GM03348 (cell line): ENCODE results near the gene ORAI2.
"Not testable (repeated sequence)": the region's sequence is repeated elsewhere in the genome, so short reads cannot be mapped to it uniquely, and the experiment has no call there.

Experiments used
- DNase-seq: peaks from one replicate; pipeline ENCODE4 v3.0.0; 2012; ENCODE audit warnings: low spot score

ORAI2 gene

GRCh38 chr7:102433219-102434038 is at the start of gene ORAI2:
Gene ORAI2 (plus strand): TSS chr7:102433575. CDS start chr7:102438957, 5,382 bp downstream.
- peak; percentile 97 for DNase-seq

GRCh38 chr7:102387064-102387463 is 46.3 kb upstream of the ORAI2 start:
- no peak for DNase-seq

- no peak for DNase-seq
Observed at GRCh38 chr7:102389810-102390209, 43.6 kb upstream of the ORAI2 start.

GRCh38 chr7:102390697-102391484 is 42.5 kb upstream of the ORAI2 start:
- DNase-seq: peak; percentile 91

GRCh38 chr7:102392330-102392729 is 41.0 kb upstream of the ORAI2 start:
- no peak for DNase-seq

DNA sequence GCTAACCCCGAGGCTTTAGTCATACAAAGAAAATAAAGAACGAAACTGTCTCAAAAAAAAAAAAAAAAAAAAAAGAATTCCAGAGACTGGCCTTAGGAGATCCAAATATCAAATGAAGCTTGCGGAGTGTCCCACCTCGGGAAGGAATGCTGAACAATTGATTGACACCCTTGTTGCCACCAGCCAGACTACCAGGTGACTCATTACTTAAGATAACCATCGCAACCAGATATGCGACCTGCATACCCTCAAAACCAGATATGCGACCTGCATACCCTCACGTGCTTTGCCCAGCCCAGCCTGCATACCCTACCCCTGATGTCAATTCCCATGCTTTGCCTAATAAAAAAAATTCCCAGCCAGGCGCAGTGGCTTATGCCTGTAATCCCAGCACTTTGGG is 39.9 kb upstream of the ORAI2 start:
- DNase-seq: no peak

DNA sequence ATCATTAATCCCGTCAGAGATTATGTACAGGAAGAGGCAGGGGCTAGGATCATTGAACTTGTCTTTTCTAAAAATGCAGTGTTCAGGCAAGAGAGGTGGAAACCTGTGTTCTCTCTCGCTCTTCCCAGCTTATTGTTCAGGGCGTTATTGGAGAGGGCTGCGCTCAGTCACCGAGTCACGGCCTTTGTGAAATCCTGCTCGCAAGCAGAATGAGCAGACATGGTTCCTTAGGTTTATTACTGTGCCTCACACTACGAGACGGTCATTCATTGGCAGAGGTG is 37.8 kb upstream of the ORAI2 start:
- peak; percentile 13 for DNase-seq

DNA sequence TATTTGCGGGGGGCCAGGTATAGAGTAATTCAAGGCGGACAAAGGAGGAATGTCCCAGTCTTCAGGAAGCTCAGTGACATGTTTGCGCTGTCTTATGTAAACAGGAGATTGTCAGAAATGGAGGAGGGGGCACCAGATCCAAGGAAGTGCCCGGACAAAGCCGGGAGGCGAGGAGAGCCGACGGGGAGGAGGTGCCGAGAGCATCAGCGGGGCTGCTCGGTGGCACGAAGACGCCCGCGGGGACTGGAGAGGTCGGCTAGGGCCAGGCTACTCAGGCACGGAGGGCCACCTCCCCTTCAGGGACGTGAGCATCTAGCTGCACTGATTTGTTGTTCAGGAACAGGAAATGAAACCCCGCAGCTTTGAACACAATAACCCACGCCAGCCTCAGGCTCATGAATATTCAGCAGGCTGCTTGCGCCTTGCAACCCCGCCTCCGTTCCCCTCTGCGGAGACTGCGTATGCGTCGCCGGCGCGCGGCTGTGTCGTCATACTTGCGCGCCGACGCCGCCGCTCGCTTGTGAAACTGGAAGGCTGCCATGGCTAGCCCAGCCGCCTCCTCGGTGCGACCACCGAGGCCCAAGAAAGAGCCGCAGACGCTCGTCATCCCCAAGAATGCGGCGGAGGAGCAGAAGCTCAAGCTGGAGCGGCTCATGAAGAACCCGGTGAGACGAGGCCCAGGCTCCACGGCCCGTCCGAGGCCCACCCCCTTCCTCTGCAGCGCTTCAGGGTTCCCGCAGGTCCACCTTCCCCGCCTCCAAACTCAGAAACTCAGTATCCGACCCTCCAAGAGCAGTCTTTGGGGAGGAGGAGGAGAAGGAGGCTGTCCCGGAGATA is 37.3 kb upstream of the ORAI2 start, which contains the start of gene PRKRIP1:
Gene PRKRIP1 (plus strand): TSS at position 491 of the 837 bp plus-strand sequence. CDS start 49 bp downstream, at position 540.
- peak; percentile 93 for DNase-seq

- DNase-seq: peak; percentile 24
Observed at GRCh38 chr7:102396710-102397019, 36.7 kb upstream of the ORAI2 start.

DNA sequence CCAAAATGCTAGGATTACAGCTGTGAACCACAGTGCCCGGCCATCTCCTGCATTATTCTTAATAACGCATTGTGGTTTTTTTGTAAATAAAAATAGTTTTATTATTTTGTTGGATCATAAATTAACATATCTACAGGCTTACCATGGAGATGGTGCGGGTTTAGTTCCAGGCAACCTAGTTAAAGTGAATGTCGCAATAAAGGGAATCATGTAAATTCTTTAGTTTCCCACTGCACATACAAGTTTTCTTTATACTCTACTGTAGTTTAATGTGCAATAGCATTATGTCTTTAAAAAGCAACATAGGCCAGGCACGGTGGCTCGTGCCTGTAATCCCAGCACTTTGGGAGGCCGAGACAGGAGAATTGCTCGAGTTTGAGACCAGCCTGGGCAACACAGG is 34.8 kb upstream of the ORAI2 start:
- DNase-seq: no peak

DNA sequence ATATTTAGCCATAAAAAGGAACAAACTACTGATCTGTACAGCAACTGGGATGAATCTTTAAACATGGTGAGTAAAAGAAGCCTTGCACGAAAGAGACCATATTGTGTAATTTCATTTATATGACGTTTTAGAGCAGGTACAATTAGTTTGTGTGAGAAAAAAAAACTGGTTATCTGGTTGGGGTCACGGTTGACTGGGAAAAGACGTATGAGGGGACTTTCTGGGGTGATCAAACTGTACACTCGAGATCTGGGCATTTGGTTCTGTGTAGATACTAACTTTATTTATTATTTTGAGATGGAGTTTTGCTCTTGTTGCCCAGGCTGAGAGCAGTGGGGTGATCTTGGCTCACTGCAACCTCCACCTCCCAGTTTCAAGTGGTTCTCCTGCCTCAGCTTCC is 33.0 kb upstream of the ORAI2 start:
- DNase-seq: no peak

GRCh38 chr7:102403563-102403962 is 29.8 kb upstream of the ORAI2 start:
- DNase-seq: no peak

- DNase-seq: peak; percentile 76
Observed at GRCh38 chr7:102404005-102404861, 29.1 kb upstream of the ORAI2 start.

- DNase-seq: not testable (repeated sequence)
Observed at GRCh38 chr7:102404862-102405188, 28.6 kb upstream of the ORAI2 start.

- no peak for DNase-seq
Observed at GRCh38 chr7:102407910-102408309, 25.5 kb upstream of the ORAI2 start.

- DNase-seq: not testable (repeated sequence)
Observed at GRCh38 chr7:102408530-102408929, 24.8 kb upstream of the ORAI2 start.

DNA sequence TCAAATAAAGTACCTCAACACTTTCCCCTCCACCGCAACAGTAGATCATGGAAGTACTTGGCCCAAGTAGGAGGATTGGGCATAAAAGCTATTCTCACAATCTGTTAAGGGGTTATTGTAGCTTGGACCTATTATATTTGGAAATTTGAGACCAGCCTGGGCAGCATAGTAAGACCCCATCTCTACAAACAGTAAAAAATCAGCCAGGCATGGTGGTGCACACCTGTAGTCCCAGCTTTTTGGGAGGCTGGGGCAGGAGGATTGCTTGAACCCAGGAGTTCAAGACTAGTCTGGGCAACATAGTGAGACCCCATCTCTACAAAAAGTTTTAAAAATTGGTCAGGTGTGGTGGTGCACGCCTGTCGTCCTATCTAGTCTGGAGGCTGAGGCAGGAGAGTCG is 24.0 kb upstream of the ORAI2 start:
- DNase-seq: no peak

GRCh38 chr7:102410123-102410522 is 23.3 kb upstream of the ORAI2 start:
- no peak for DNase-seq

GRCh38 chr7:102410918-102411317 is 22.5 kb upstream of the ORAI2 start:
- DNase-seq: no peak

DNA sequence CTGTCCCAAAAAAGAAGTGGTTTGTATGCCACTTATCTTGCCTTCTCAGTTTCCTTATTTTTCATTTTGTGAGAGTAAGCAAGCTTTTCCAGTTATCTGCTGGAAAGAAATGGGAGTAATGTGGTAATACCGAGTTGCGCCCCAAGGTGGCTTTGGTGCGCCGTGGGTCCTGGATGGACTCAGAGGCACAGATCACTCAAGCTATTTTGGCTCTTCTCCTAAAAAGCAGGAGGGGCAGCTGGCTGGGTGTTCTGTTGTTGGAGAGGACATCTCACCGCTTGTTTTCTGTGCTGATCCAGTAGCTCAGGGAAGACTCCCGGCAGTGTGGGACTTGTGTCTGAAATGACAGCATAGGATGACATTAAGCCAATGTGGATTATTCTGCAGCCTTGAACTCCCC is 20.8 kb upstream of the ORAI2 start:
- peak; percentile 62 for DNase-seq

- no peak for DNase-seq
Observed at GRCh38 chr7:102413091-102413490, 20.3 kb upstream of the ORAI2 start.

DNA sequence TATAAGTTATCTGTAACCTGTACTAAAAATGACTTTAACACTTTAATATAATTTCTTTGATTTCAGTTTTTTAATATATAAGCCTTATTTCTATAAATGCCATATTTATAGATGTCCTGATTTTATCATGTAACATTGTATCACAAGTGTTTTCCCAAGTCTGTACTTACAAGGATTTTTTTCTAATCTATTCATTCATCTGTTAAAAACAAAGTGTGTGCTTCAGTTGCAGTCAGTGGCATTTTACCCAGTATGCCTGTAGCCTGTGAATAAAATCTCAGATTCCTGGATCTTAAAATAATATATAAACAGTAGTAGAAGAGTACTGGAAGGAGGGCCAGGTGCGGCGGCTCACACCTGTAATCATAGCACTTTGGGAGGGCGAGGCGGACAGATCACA is 19.8 kb upstream of the ORAI2 start:
- no peak for DNase-seq
